D721Med (cell line): Measurements from ENCODE around the gene VSIG10.

Experiments used
- DNase-seq: peaks from one replicate; pipeline ENCODE4 v3.0.0; 2011; ENCODE audit warnings: low spot score; ENCODE audit not compliant: insufficient read length
- FAIRE-seq: peaks from 2 replicates; lab custom pipeline; 2011; peaks lifted over from hg19 to GRCh38; lab: Jason Lieb, UNC
- CTCF ChIP-seq: IDR thresholded peaks from 2 replicates; pipeline ENCODE4 v1.5.1; 2012; ENCODE audit warnings: mild to moderate bottlenecking, control low read depth; ENCODE audit not compliant: insufficient read depth; ENCODE audit errors: missing control alignments

Gene VSIG10

DNA sequence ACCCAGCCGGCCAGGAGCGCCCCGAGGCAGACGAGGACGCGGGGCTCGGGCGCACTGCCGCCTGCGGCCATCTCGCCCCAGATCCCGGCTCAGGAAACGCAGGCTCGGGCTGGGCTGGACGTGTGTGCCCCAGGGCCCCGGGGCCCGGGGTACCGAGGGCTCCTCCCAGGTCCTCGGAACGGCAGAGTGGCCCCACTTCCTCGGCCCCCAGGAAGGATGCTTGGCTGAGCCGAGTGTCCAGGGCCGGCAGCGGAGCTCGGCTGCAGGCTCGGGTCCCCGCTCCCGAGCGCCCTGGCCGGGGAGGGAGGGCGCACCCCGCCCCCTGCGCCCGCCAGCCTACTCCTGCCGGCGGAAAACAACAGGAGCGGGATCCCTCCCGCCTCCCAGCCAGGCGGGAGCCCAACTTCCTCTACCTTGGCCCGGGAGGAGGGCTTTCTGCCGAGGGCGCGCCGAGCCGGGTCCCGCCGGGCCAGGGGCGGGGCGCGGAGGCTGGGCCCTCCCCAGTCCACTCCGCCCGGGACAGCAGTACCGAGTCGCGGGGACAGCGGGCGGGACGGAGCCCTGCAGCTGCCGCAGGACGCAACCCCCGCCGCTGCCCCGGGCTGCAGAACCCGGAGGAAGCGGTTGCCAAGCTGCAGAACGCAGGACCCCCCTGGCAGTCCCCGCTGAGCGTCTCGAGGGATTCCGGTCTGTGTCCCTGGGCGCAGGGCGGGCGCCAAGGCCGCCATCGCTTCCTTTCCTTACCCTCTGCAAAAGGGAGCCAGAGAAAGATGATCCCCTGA, at the start of gene VSIG10:
Gene VSIG10, minus strand, starts transcription at position 411 of the 782 bp plus-strand sequence. Its CDS starts 340 bp downstream, at position 71.
- no peak for TF ChIP-seq CTCF
- DNase-seq (peak; percentile 57), FAIRE-seq (no peak)

DNA sequence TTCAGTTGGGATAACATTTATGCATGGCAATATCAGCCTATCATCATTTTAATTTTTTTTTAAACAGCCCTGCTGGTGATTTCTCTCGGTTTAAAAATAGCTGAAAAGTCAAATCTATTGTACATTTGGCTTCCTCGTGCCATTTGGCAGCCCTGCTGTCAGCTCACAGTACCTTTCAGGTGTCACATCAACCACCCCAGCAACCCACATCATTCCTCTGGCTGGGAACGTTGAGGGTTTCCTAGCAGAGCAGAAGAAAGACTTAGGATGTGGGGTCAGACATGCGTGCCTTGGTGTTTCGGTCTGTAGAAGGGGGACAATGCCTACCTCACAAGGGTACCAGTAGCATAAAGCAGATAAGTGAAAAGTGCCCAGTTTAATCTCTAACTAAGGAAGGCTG, 47.9 kb upstream of the VSIG10 start:
- DNase-seq (no peak), FAIRE-seq (no peak)
- no peak for TF ChIP-seq CTCF

DNA sequence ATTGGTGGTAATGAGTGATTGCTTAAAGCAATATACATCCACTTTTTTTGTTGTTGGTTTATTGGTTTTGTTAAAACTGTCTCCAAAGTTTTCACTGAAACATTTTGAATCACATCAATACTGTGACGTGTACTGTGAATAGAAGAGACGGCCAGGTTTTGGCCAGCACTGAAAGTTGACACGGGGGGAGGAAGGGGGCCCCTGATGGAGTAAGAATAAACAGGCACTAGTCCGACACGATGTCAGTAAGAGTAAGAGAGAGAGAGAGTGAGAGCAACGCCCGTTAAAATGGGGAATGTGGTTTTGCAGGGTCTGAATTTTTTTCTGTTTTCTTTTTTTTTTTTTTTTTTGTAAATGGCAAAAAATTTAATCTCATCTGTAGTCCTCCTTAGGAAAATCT, 46.8 kb upstream of the VSIG10 start:
- no peak for DNase-seq
- no peak for FAIRE-seq
- no peak for TF ChIP-seq CTCF

DNA sequence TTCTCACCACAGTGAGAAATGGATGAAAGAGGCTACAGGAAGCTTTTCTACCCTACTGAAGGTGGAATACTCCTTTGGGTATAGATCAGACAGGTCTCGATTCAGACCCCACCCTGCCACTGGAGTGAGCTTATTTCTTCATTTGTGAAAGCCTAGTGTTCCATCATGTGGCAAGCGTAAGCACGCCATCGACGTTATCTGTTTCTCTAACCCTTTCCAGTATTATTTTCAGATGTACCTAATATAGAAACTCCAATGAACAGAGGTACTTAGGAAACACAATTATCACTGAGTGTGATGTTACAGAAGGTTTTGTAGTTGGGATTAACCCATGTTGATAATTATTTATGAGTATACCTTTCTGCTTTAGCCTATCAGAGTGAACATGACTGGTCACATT, 44.5 kb upstream of the VSIG10 start:
- TF ChIP-seq CTCF, result no peak
- no peak for FAIRE-seq
- DNase-seq, result no peak

- FAIRE-seq, result no peak
- no peak for TF ChIP-seq CTCF
- DNase-seq, result no peak
These were observed 42.0 kb upstream of the VSIG10 start for GRCh38 chr12:118145798-118146156.

- no peak for TF ChIP-seq CTCF
- DNase-seq (no peak), FAIRE-seq (no peak)
These were observed 41.4 kb upstream of the VSIG10 start for GRCh38 chr12:118145113-118145797.

GRCh38 chr12:118144499-118144898, 40.7 kb upstream of the VSIG10 start:
- no peak for TF ChIP-seq CTCF
- no peak for FAIRE-seq
- DNase-seq, result no peak
